Osteocyte (in vitro differentiated cells): Measurements from ENCODE around the gene NUCKS1. TPM values are rescaled to one million over a fixed set of nuclear protein-coding genes. Genes with fewer than 3 reads are reported as not detected.
"Not testable (repeated sequence)": the region's sequence is repeated elsewhere in the genome, so short reads cannot be mapped to it uniquely, and the experiment has no call there.

Experiments
- DNase-seq: peaks from one replicate; pipeline ENCODE4 v3.0.0; 2021; ENCODE audit warnings: mixed read lengths; ENCODE audit not compliant: unreplicated experiment; ENCODE audit errors: extremely low spot score
- H3K27ac Mint-ChIP-seq: one replicate; pipeline ENCODE4 v1.8.0; 2021; ENCODE audit warnings: mild to moderate bottlenecking, mixed read lengths; ENCODE audit not compliant: unreplicated experiment
- H3K27me3 Mint-ChIP-seq: one replicate; pipeline ENCODE4 v1.8.0; 2021; ENCODE audit warnings: mixed read lengths; ENCODE audit not compliant: unreplicated experiment
- H3K36me3 Mint-ChIP-seq: one replicate; pipeline ENCODE4 v1.8.0; 2021; ENCODE audit warnings: mixed read lengths; ENCODE audit not compliant: unreplicated experiment
- H3K4me1 Mint-ChIP-seq: one replicate; pipeline ENCODE4 v1.8.0; 2021; ENCODE audit warnings: mixed read lengths; ENCODE audit not compliant: unreplicated experiment
- H3K4me3 Mint-ChIP-seq: one replicate; pipeline ENCODE4 v1.8.0; 2021; ENCODE audit warnings: mild to moderate bottlenecking, moderate library complexity, mixed read lengths; ENCODE audit not compliant: unreplicated experiment
- H3K9me3 Mint-ChIP-seq: one replicate; pipeline ENCODE4 v1.8.0; 2021; ENCODE audit warnings: mixed read lengths; ENCODE audit not compliant: unreplicated experiment
- CTCF ChIP-seq: fragments of 200-600 bp; sonication (generic); IDR thresholded peaks from 2 replicates; pipeline ENCODE4 v1.5.0; 2021; ENCODE audit warnings: antibody characterized with exemption, mild to moderate bottlenecking, moderate library complexity
- total RNA-seq: library from RNA; stranded (reverse); gene quantifications from 2 replicates; pipeline ENCODE4 v1.2.1, GENCODE V29; 2021

The NUCKS1 gene
- total RNA-seq, 1 donor from 2014 or later = 215 TPM

- Mint-ChIP-seq H3K4me3 (no peak overlapping the region), H3K4me1 (peaks cover 17% of the 10 kb centered on the region), H3K36me3 (peaks cover 12% of the 10 kb centered on the region), H3K27ac (peak overlapping the region; percentile 29), H3K27me3 (no peaks in the 10 kb centered on the region), H3K9me3 (no peaks in the 10 kb centered on the region)
- DNase-seq = no peak
- no peak for TF ChIP-seq CTCF
These were observed 16.4 kb downstream of the NUCKS1 start for GRCh38 chr1:205733438-205734175.

GRCh38 chr1:205729945-205730610 lies 19.9 kb downstream of the NUCKS1 start:
- H3K27me3 Mint-ChIP-seq = no peaks in the 10 kb centered on the region
- H3K9me3 Mint-ChIP-seq = no peaks in the 10 kb centered on the region
- no peak for DNase-seq
- no peak overlapping the region for H3K27ac Mint-ChIP-seq
- no peak for TF ChIP-seq CTCF
- no peak overlapping the region for H3K4me3 Mint-ChIP-seq
- H3K4me1 Mint-ChIP-seq = peaks cover 14% of the 10 kb centered on the region
- peaks cover 29% of the 10 kb centered on the region for H3K36me3 Mint-ChIP-seq

- no peak overlapping the region for H3K27ac Mint-ChIP-seq
- H3K9me3 Mint-ChIP-seq = no peaks in the 10 kb centered on the region
These were observed 23.3 kb downstream of the NUCKS1 start for GRCh38 chr1:205726619-205727125.

GRCh38 chr1:205725514-205725913 lies 24.5 kb downstream of the NUCKS1 start:
- H3K9me3 Mint-ChIP-seq = no peaks in the 10 kb centered on the region
- no peak overlapping the region for H3K4me3 Mint-ChIP-seq
- peaks cover 36% of the 10 kb centered on the region for H3K36me3 Mint-ChIP-seq
- H3K27ac Mint-ChIP-seq = no peak overlapping the region
- DNase-seq = no peak
- no peak for TF ChIP-seq CTCF
- H3K4me1 Mint-ChIP-seq = no peaks in the 10 kb centered on the region
- H3K27me3 Mint-ChIP-seq = no peaks in the 10 kb centered on the region

More at GRCh38 chr1:205726619-205727125, 23.3 kb downstream of the NUCKS1 start:
- TF ChIP-seq CTCF = no peak
- Mint-ChIP-seq H3K4me3 (no peak overlapping the region), H3K36me3 (peaks cover 30% of the 10 kb centered on the region), H3K27me3 (no peaks in the 10 kb centered on the region), H3K4me1 (peaks cover 5% of the 10 kb centered on the region)
- DNase-seq = no peak

- not testable (repeated sequence) for H3K4me1 Mint-ChIP-seq, H3K27me3 Mint-ChIP-seq, H3K27ac Mint-ChIP-seq, DNase-seq, H3K9me3 Mint-ChIP-seq, H3K4me3 Mint-ChIP-seq
- peaks cover 55% of the 10 kb centered on the region for H3K36me3 Mint-ChIP-seq
These were observed 29.2 kb downstream of the NUCKS1 start for GRCh38 chr1:205720740-205721139.
